ENCODE data around the gene RTRAF. TPM values are rescaled to one million over a fixed set of nuclear protein-coding genes. Genes with fewer than 3 reads are reported as not detected.

Gene RTRAF
- total RNA-seq (ENCODE audit: low replicate concordance) = 48.1 and 149 TPM in 2 replicates

DNA sequence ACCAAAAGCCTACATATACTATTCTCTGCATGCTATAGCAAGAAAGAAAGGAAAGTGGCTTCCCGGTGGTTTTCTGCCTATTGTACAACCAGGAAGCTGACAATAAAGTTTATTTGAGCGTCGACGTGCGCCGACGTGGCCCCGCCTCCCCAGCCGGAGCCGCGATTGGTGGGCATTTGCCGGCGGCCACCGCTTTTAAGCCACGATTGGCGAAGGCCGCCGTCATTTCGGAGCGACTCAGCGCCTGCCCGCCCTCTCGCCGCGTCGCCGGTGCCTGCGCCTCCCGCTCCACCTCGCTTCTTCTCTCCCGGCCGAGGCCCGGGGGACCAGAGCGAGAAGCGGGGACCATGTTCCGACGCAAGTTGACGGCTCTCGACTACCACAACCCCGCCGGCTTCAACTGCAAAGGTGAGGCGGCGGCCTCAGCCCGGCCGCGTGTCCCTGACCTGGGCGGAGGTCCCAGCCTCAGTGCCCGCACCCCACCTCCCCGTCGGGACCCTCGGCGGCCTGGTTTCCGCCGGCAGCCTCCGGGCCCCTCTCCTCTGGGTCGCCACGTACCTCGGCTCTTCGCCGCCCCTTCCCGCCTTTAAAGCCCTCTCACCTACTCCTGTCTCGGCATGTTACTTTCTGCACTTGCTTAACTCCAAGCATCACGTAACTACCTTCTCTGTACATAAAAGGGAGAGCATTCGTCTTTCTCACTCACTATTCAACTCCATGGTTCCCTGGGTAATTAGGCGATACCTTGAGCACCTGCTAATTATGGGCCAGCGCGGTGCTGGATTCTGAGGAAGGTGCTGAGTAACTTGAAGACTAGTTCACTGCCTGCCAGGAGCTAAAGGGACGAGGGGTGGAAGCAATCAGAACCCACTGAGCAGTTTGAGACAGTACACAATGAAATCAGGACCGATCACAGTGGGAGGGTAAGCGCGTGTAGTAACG, at the start of gene RTRAF:
TSS of gene RTRAF (plus strand) at position 254 of the 942 bp plus-strand sequence. CDS start at position 348, 94 bp downstream.

Other genes starting within 250 kb of the RTRAF start
- gene GNG2, start 128.9 kb upstream of the RTRAF start, total RNA-seq (ENCODE audit: low replicate concordance) = 3.5 and 8.3 TPM in 2 replicates
- 131 and 145 TPM in 2 replicates for gene NID2, start 79.5 kb downstream of the RTRAF start, total RNA-seq (ENCODE audit: low replicate concordance)

Data from smooth muscle cell of the coronary artery (primary cell).